ENCODE measurements around the gene ANGPTL2.

DNA sequence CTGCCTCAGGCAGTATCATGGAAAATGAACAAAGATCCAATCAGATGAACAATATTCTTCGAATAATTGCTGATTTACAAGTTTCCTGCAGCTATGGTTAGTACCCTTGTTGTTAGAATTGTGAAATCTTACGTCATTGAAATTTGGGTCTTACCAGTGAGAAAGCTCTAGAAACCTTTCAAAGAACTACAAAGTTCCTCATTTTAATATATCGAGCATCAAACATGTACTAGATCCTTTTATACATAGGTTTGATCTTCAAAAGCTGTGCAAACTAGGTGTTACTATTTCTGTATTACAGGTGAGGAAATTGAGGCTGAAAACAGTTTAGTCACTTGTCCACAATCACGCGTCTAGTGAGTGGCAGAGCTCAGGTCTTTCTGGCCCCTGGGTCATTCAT lies 43.7 kb upstream of the ANGPTL2 start:
- no peak for TF ChIP-seq MYC (IDR thresholded peaks at IDR 0.05; ENCODE audit: low read depth, low read length)
- no peak for TF ChIP-seq MYC (CRISPR knock-in tag; IDR thresholded peaks at IDR 0.05; ENCODE audit: borderline replicate concordance, low read depth)
- TF ChIP-seq, protein P1, sequence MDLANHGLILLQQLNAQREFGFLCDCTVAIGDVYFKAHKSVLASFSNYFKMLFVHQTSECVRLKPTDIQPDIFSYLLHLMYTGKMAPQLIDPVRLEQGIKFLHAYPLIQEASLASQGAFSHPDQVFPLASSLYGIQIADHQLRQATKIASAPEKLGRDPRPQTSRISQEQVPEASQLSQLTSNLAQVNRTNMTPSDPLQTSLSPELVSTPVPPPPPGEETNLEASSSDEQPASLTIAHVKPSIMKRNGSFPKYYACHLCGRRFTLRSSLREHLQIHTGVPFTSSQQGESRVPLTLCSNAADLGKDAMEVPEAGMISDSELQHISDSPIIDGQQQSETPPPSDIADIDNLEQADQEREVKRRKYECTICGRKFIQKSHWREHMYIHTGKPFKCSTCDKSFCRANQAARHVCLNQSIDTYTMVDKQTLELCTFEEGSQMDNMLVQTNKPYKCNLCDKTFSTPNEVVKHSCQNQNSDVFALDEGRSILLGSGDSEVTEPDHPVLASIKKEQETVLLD (IDR thresholded peaks at IDR 0.05) = no peak
- TF ChIP-seq RCOR1 (IDR thresholded peaks at IDR 0.05; ENCODE audit: borderline replicate concordance in 1 of 2, low read depth in 2 of 2, low read length in 2 of 2) = no peak
- TF ChIP-seq HDAC2 (IDR thresholded peaks at IDR 0.05) = no peak
- TF ChIP-seq, protein P2, sequence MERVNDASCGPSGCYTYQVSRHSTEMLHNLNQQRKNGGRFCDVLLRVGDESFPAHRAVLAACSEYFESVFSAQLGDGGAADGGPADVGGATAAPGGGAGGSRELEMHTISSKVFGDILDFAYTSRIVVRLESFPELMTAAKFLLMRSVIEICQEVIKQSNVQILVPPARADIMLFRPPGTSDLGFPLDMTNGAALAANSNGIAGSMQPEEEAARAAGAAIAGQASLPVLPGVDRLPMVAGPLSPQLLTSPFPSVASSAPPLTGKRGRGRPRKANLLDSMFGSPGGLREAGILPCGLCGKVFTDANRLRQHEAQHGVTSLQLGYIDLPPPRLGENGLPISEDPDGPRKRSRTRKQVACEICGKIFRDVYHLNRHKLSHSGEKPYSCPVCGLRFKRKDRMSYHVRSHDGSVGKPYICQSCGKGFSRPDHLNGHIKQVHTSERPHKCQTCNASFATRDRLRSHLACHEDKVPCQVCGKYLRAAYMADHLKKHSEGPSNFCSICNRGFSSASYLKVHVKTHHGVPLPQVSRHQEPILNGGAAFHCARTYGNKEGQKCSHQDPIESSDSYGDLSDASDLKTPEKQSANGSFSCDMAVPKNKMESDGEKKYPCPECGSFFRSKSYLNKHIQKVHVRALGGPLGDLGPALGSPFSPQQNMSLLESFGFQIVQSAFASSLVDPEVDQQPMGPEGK (CRISPR knock-in tag; IDR thresholded peaks at IDR 0.05; ENCODE audit: borderline replicate concordance) = no peak
- no peak for TF ChIP-seq JUNB (CRISPR knock-in tag; conservative IDR thresholded peaks at IDR 0.05)

Measured in K562 (cell line).